Activated CD4-positive, alpha-beta T cell treated with anti-CD3 and anti-CD28 coated beads, Interleukin-2, amount 10 ng/mL, durations not matched to agents 7 days and 5 days (primary cell): ENCODE data around the gene CAPN10. TPM values are rescaled to one million over a fixed set of nuclear protein-coding genes. Genes with fewer than 3 reads are reported as not detected.
"Not testable (repeated sequence)": the region's sequence is repeated elsewhere in the genome, so short reads cannot be mapped to it uniquely, and the experiment has no call there.

Source experiments
- CTCF ChIA-PET: fragments of 350-600 bp; sonication (Branson Sonifier 250); formaldehyde crosslinking; loops from one replicate; lab custom pipeline; 2021; ENCODE audit warnings: antibody characterized with exemption; lab: Charles Lee
- POLR2A ChIA-PET: fragments of 350-600 bp; sonication (Branson Sonifier 250); formaldehyde crosslinking; loops from one replicate; lab custom pipeline; 2021; ENCODE audit warnings: antibody characterized with exemption; lab: Charles Lee
- DNase-seq: peaks from one replicate; pipeline ENCODE4 v3.0.0-alpha.2; 2020
- H3K27ac Mint-ChIP-seq: one replicate; pipeline ENCODE4 v1.8.0; 2021; ENCODE audit warnings: mild to moderate bottlenecking, moderate library complexity, mixed read lengths
- H3K27me3 Mint-ChIP-seq: one replicate; pipeline ENCODE4 v1.8.0; 2021; ENCODE audit warnings: mixed read lengths
- H3K36me3 Mint-ChIP-seq: one replicate; pipeline ENCODE4 v1.8.0; 2021; ENCODE audit warnings: low read depth, mixed read lengths
- H3K4me1 Mint-ChIP-seq: one replicate; pipeline ENCODE4 v1.8.0; 2021; ENCODE audit warnings: mixed read lengths
- H3K4me3 Mint-ChIP-seq: one replicate; pipeline ENCODE4 v1.8.0; 2021; ENCODE audit warnings: mild to moderate bottlenecking, moderate library complexity, mixed read lengths
- H3K9me3 Mint-ChIP-seq: one replicate; pipeline ENCODE4 v1.8.0; 2021; ENCODE audit warnings: mixed read lengths
- total RNA-seq, 2 experiments: library from RNA; stranded (reverse); gene quantifications; one replicate each; pipeline ENCODE4 v1.2.3, GENCODE V29; 2021

CAPN10 gene
- total RNA-seq = 10 to 100 TPM; 40.5 to 58.6 TPM

GRCh38 chr2:240586198-240586918 is at the start of gene CAPN10:
Gene CAPN10, plus strand, starts transcription at chr2:240586734. Its CDS starts 178 bp downstream, at chr2:240586912.
- peak within 1 kb of the TSS; percentile 92 for H3K4me3 Mint-ChIP-seq
- H3K36me3 Mint-ChIP-seq = peaks cover 6% of the 10 kb centered on the region
- H3K9me3 Mint-ChIP-seq = no peaks in the 10 kb centered on the region
- H3K4me1 Mint-ChIP-seq = peaks cover 56% of the 10 kb centered on the region
- peak; percentile 97 for DNase-seq
- ChIA-PET CTCF (interaction anchor here (1.2 to 6.6 kb wide), 13 partner anchors 8 to 73 kb away, joined by 3 to 67 read pairs (median 7); partner anchors contain the start of gene ANKMY1), POLR2A (interaction anchor here (0.9 to 1.9 kb wide), 2 partner anchors 20 to 39 kb away, joined by 3 to 11 read pairs; partner anchors contain the start of gene GPR35)
- H3K27ac Mint-ChIP-seq = peak within 1 kb of the TSS; percentile 93
- no peaks in the 10 kb centered on the region for H3K27me3 Mint-ChIP-seq

- no peak for DNase-seq
- ChIA-PET POLR2A (no interaction called here), CTCF (no interaction called here)
- Mint-ChIP-seq H3K4me3 (no peak overlapping the region), H3K27ac (no peak overlapping the region), H3K4me1 (no peaks in the 10 kb centered on the region), H3K36me3 (peaks cover 55% of the 10 kb centered on the region), H3K27me3 (no peaks in the 10 kb centered on the region), H3K9me3 (peaks cover 4% of the 10 kb centered on the region)
Measured at GRCh38 chr2:240538031-240538780, 48.3 kb upstream of the CAPN10 start.

- H3K4me1 Mint-ChIP-seq, POLR2A ChIA-PET, H3K27ac Mint-ChIP-seq, H3K9me3 Mint-ChIP-seq, H3K27me3 Mint-ChIP-seq, DNase-seq, H3K4me3 Mint-ChIP-seq: not testable (repeated sequence)
- H3K36me3 Mint-ChIP-seq = peaks cover 51% of the 10 kb centered on the region
- CTCF ChIA-PET = interaction anchor here (0.6 kb wide), 1 partner anchor 43 kb away, joined by 6 read pairs; no protein-coding TSS in a partner anchor
Measured at GRCh38 chr2:240539101-240539500, 47.4 kb upstream of the CAPN10 start.

- H3K36me3 Mint-ChIP-seq = peaks cover 48% of the 10 kb centered on the region
- H3K4me3 Mint-ChIP-seq = no peak overlapping the region
- H3K4me1 Mint-ChIP-seq = no peaks in the 10 kb centered on the region
- H3K27me3 Mint-ChIP-seq = no peaks in the 10 kb centered on the region
- POLR2A ChIA-PET = no interaction called here
- CTCF ChIA-PET = no interaction called here
- H3K27ac Mint-ChIP-seq = no peak overlapping the region
- H3K9me3 Mint-ChIP-seq = no peaks in the 10 kb centered on the region
- no peak for DNase-seq
Measured at GRCh38 chr2:240539906-240540305, 46.6 kb upstream of the CAPN10 start.

- Mint-ChIP-seq H3K4me1 (peaks cover 3% of the 10 kb centered on the region), H3K27ac (no peak overlapping the region), H3K27me3 (no peaks in the 10 kb centered on the region), H3K4me3 (no peak overlapping the region), H3K36me3 (peaks cover 40% of the 10 kb centered on the region), H3K9me3 (peaks cover 13% of the 10 kb centered on the region)
- CTCF ChIA-PET = interaction anchor here (0.6 to 5.4 kb wide), 3 partner anchors 12 to 1134 kb away, joined by 3 to 29 read pairs (median 3); no protein-coding TSS in a partner anchor
- POLR2A ChIA-PET = no interaction called here
- DNase-seq = no peak
Measured at GRCh38 chr2:240551288-240551687, 35.2 kb upstream of the CAPN10 start.

- CTCF ChIA-PET = interaction anchor here (0.6 to 5.4 kb wide), 3 partner anchors 12 to 1133 kb away, joined by 3 to 29 read pairs (median 3); no protein-coding TSS in a partner anchor
- POLR2A ChIA-PET = no interaction called here
- no peak overlapping the region for H3K27ac Mint-ChIP-seq
- H3K36me3 Mint-ChIP-seq = peaks cover 45% of the 10 kb centered on the region
- peaks cover 13% of the 10 kb centered on the region for H3K9me3 Mint-ChIP-seq
- H3K4me3 Mint-ChIP-seq = no peak overlapping the region
- no peak for DNase-seq
- no peaks in the 10 kb centered on the region for H3K27me3 Mint-ChIP-seq
- peaks cover 8% of the 10 kb centered on the region for H3K4me1 Mint-ChIP-seq
Measured at GRCh38 chr2:240551811-240552210, 34.7 kb upstream of the CAPN10 start.

- CTCF ChIA-PET = interaction anchor here (0.9 to 5.4 kb wide), 3 partner anchors 12 to 40 kb away, joined by 3 to 29 read pairs (median 5); partner anchors contain the start of gene RNPEPL1
- no peaks in the 10 kb centered on the region for H3K27me3 Mint-ChIP-seq
- H3K4me3 Mint-ChIP-seq = no peak overlapping the region
- no peak for DNase-seq
- H3K4me1 Mint-ChIP-seq = peaks cover 24% of the 10 kb centered on the region
- POLR2A ChIA-PET = no interaction called here
- no peak overlapping the region for H3K27ac Mint-ChIP-seq
- H3K36me3 Mint-ChIP-seq = peaks cover 51% of the 10 kb centered on the region
- peaks cover 13% of the 10 kb centered on the region for H3K9me3 Mint-ChIP-seq
Measured at GRCh38 chr2:240553956-240554480, 32.5 kb upstream of the CAPN10 start.

GRCh38 chr2:240554767-240555493 is 31.6 kb upstream of the CAPN10 start:
- POLR2A ChIA-PET = no interaction called here
- Mint-ChIP-seq H3K9me3 (peaks cover 13% of the 10 kb centered on the region), H3K27me3 (no peaks in the 10 kb centered on the region), H3K4me1 (peaks cover 33% of the 10 kb centered on the region), H3K27ac (peak overlapping the region; percentile 36), H3K4me3 (no peak overlapping the region), H3K36me3 (peaks cover 59% of the 10 kb centered on the region)
- no peak for DNase-seq
- CTCF ChIA-PET = interaction anchor here (0.9 to 5.4 kb wide), 3 partner anchors 11 to 41 kb away, joined by 3 to 29 read pairs (median 5); partner anchors contain the start of gene RNPEPL1

- DNase-seq = no peak
- Mint-ChIP-seq H3K4me3 (no peak overlapping the region), H3K27me3 (no peaks in the 10 kb centered on the region), H3K27ac (no peak overlapping the region), H3K9me3 (peaks cover 12% of the 10 kb centered on the region), H3K4me1 (peaks cover 34% of the 10 kb centered on the region), H3K36me3 (peaks cover 55% of the 10 kb centered on the region)
- CTCF ChIA-PET = interaction anchor here (1.5 to 5.4 kb wide), 2 partner anchors 10 to 13 kb away, joined by 5 to 29 read pairs; partner anchors contain the start of gene RNPEPL1
- POLR2A ChIA-PET = no interaction called here
Measured at GRCh38 chr2:240555541-240556250, 30.8 kb upstream of the CAPN10 start.

GRCh38 chr2:240556553-240557100 is 29.9 kb upstream of the CAPN10 start:
- H3K9me3 Mint-ChIP-seq = peaks cover 4% of the 10 kb centered on the region
- H3K4me1 Mint-ChIP-seq = peaks cover 38% of the 10 kb centered on the region
- peak overlapping the region; percentile 62 for H3K27ac Mint-ChIP-seq
- H3K4me3 Mint-ChIP-seq = no peak overlapping the region
- H3K36me3 Mint-ChIP-seq = peaks cover 52% of the 10 kb centered on the region
- CTCF ChIA-PET = interaction anchor here (1.4 to 2.3 kb wide), 3 partner anchors 10 to 29 kb away, joined by 3 to 15 read pairs (median 8); no protein-coding TSS in a partner anchor
- no peaks in the 10 kb centered on the region for H3K27me3 Mint-ChIP-seq
- POLR2A ChIA-PET = interaction anchor here (0.6 kb wide), 1 partner anchor 10 kb away, joined by 3 read pairs; no protein-coding TSS in a partner anchor
- peak; percentile 76 for DNase-seq

GRCh38 chr2:240557101-240557751 is 29.3 kb upstream of the CAPN10 start:
- H3K4me3 Mint-ChIP-seq = no peak overlapping the region
- no peaks in the 10 kb centered on the region for H3K27me3 Mint-ChIP-seq
- DNase-seq = no peak
- H3K9me3 Mint-ChIP-seq = no peaks in the 10 kb centered on the region
- peaks cover 49% of the 10 kb centered on the region for H3K36me3 Mint-ChIP-seq
- peaks cover 39% of the 10 kb centered on the region for H3K4me1 Mint-ChIP-seq
- CTCF ChIA-PET = interaction anchor here (1.4 to 2.3 kb wide), 3 partner anchors 9 to 28 kb away, joined by 3 to 15 read pairs (median 8); no protein-coding TSS in a partner anchor
- POLR2A ChIA-PET = interaction anchor here (0.6 kb wide), 1 partner anchor 9 kb away, joined by 3 read pairs; no protein-coding TSS in a partner anchor
- H3K27ac Mint-ChIP-seq = peak overlapping the region; percentile 62
